ENCODE data around the gene ELL. TPM values are rescaled to one million over a fixed set of nuclear protein-coding genes. Genes with fewer than 3 reads are reported as not detected.

Gene ELL
- total RNA-seq, 1 experiment from 2014 or later = 22.9 TPM

- no peak overlapping the region for H3K4me3 ChIP-seq (replicated peaks in 1 of 2; ENCODE audit: low read depth in 1 of 2, low read length in 2 of 2)
- no peaks in the 10 kb centered on the region for H3K9me3 ChIP-seq (ENCODE audit: control insufficient read depth in 1 of 2, insufficient read depth in 1 of 2, low read depth in 1 of 2, low read length in 2 of 2)
- TF ChIP-seq POLR2AphosphoS5 (IDR thresholded peaks at IDR 0.05; ENCODE audit: low read depth, low read length) (no peak), ATF3 (IDR thresholded peaks at IDR 0.05) (no peak), ZBTB33 (IDR thresholded peaks at IDR 0.05; ENCODE audit: extremely low read depth, insufficient replicate concordance, low read length) (no peak), SIN3A (IDR thresholded peaks at IDR 0.05; ENCODE audit: low read depth) (no peak), ELF1 (IDR thresholded peaks at IDR 0.05; ENCODE audit: borderline replicate concordance, low read depth) (no peak), EZH2phosphoT487 (IDR thresholded peaks at IDR 0.05; ENCODE audit: borderline replicate concordance) (no peak), EGR1 (IDR thresholded peaks at IDR 0.05; ENCODE audit: low read depth) (no peak), YY1 (IDR thresholded peaks at IDR 0.05; ENCODE audit: extremely low read depth, insufficient replicate concordance, low read depth, low read length) (no peak)
- ChIA-PET RAD21 (ENCODE audit: low non-redundant PET in 1 of 2, low total read pairs in 2 of 2, uncharacterized antibody in 2 of 2, unreplicated experiment in 2 of 2) (no interaction called here), CTCF (interaction anchor here (0.6 to 1.3 kb wide), 3 partner anchors 18 to 46 kb away, joined by 3 read pairs; no protein-coding TSS in a partner anchor), POLR2A (interaction anchor here (5.7 kb wide), 1 partner anchor 12 kb away, joined by 46 read pairs; no protein-coding TSS in a partner anchor)
- H3K27ac ChIP-seq (ENCODE audit: low read depth, low read length) = no peak overlapping the region
- peaks cover 0 to 6% of the 10 kb centered on the region in 2 experiments; a peak in 1 of 4 replicates for H3K36me3 ChIP-seq (ENCODE audit: control insufficient read depth in 1 of 2, insufficient read depth in 2 of 2, low read length in 2 of 2)
- H3K4me2 ChIP-seq (ENCODE audit: low read length) = no peak overlapping the region
- DNase-seq (ENCODE audit: low read depth, low spot score) (no peak), ATAC-seq (no peak)
- no peaks in the 10 kb centered on the region for H3K9me2 ChIP-seq (ENCODE audit: insufficient read depth)
- H3K79me2 ChIP-seq (ENCODE audit: insufficient read depth, low read length) = no peaks in the 10 kb centered on the region
- H4K20me1 ChIP-seq (ENCODE audit: insufficient read depth) = no peaks in the 10 kb centered on the region
- peaks cover 10 to 38% of the 10 kb centered on the region in 2 experiments; a peak in 3 of 4 replicates for H3K4me1 ChIP-seq (ENCODE audit: control insufficient read depth in 1 of 2, insufficient read depth in 2 of 2, low read length in 2 of 2)
- H3K9ac ChIP-seq (ENCODE audit: low read length) = no peak overlapping the region
- H3K27me3 ChIP-seq (ENCODE audit: insufficient read depth, low read length) = no peaks in the 10 kb centered on the region
- intact Hi-C loops (cut with micrococcal nuclease) = no loop called here
- no TSS peak for BruUV-seq (replicated peaks)
- H2AFZ ChIP-seq (ENCODE audit: low read depth, low read length, poor library complexity, severe bottlenecking) = no peak overlapping the region
These were observed 128.9 kb downstream of the ELL start for GRCh38 chr19:18392926-18393325.

Other genes with a start within 250 kb of the ELL start
- 4.8 TPM for gene IQCN, start 247.6 kb downstream of the ELL start, total RNA-seq (2021; ENCODE audit: unreplicated experiment)
- 221 TPM for gene JUND, start 240.4 kb downstream of the ELL start, total RNA-seq (2021; ENCODE audit: unreplicated experiment)
- 400 TPM for gene LSM4, start 199.0 kb downstream of the ELL start, total RNA-seq (2021; ENCODE audit: unreplicated experiment)
- gene PGPEP1, start 181.5 kb downstream of the ELL start, total RNA-seq (2021; ENCODE audit: unreplicated experiment) = 30.9 TPM
- 425 TPM for gene GDF15, start 135.9 kb downstream of the ELL start, total RNA-seq (2021; ENCODE audit: unreplicated experiment)
- 0.12 TPM for gene LRRC25, start 124.4 kb downstream of the ELL start, total RNA-seq (2021; ENCODE audit: unreplicated experiment)
- gene SSBP4, start 102.7 kb downstream of the ELL start, total RNA-seq (2021; ENCODE audit: unreplicated experiment) = 164 TPM
- gene ISYNA1, start 83.9 kb downstream of the ELL start, total RNA-seq (2021; ENCODE audit: unreplicated experiment) = 365 TPM
- 261 TPM for gene FKBP8, start 21.5 kb upstream of the ELL start, total RNA-seq (2021; ENCODE audit: unreplicated experiment)
- gene KXD1, start 35.8 kb upstream of the ELL start, total RNA-seq (2021; ENCODE audit: unreplicated experiment) = 139 TPM
- 1,743 TPM for gene UBA52, start 49.8 kb upstream of the ELL start, total RNA-seq (2021; ENCODE audit: unreplicated experiment)
- gene REX1BD, start 66.7 kb upstream of the ELL start, total RNA-seq (2021; ENCODE audit: unreplicated experiment) = 97.1 TPM
- gene CRLF1, start 84.7 kb upstream of the ELL start, total RNA-seq (2021; ENCODE audit: unreplicated experiment) = 43.0 TPM
- gene TMEM59L, start 90.8 kb upstream of the ELL start, total RNA-seq (2021; ENCODE audit: unreplicated experiment) = 14.3 TPM
- 17.1 TPM for gene KLHL26, start 115.0 kb upstream of the ELL start, total RNA-seq (2021; ENCODE audit: unreplicated experiment)
- 14.9 TPM for gene CRTC1, start 161.6 kb upstream of the ELL start, total RNA-seq (2021; ENCODE audit: unreplicated experiment)